CD4-positive, alpha-beta memory T cell (primary cell): ENCODE measurements around the gene ZBTB8OS. TPM values are rescaled to one million over a fixed set of nuclear protein-coding genes. Genes with fewer than 3 reads are reported as not detected.
"Not testable (repeated sequence)": the region's sequence is repeated elsewhere in the genome, so short reads cannot be mapped to it uniquely, and the experiment has no call there.

Source experiments
- CTCF ChIA-PET: fragments of 350-600 bp; sonication (Branson Sonifier 250); formaldehyde crosslinking; loops from one replicate; lab custom pipeline; 2021; ENCODE audit warnings: inconsistent platforms; ENCODE audit not compliant: partially characterized antibody; lab: Charles Lee
- POLR2A ChIA-PET: fragments of 350-600 bp; sonication (Branson Sonifier 250); formaldehyde crosslinking; loops from one replicate; lab custom pipeline; 2021; ENCODE audit not compliant: partially characterized antibody; lab: Charles Lee
- DNase-seq, 5 donors: peaks; one replicate each; pipeline versions ENCODE4 v3.0.0 to v3.0.0-alpha.2; 2020 to 2022; ENCODE audit warnings: mixed read lengths in 1 of 5
- H3K27ac ChIP-seq: one replicate; pipeline ENCODE4 v1.7.0; 2013; ENCODE audit warnings: low read depth, low read length
- H3K27me3 ChIP-seq: 2 replicates; pipeline ENCODE4 v1.7.0; 2013; ENCODE audit warnings: mild to moderate bottlenecking, low read length, moderate library complexity; ENCODE audit not compliant: insufficient read depth
- H3K36me3 ChIP-seq: 2 replicates; pipeline ENCODE4 v1.7.0; 2013; ENCODE audit warnings: mild to moderate bottlenecking, low read length, moderate library complexity; ENCODE audit not compliant: insufficient read depth
- H3K4me1 ChIP-seq: 2 replicates; pipeline ENCODE4 v1.7.0; 2013; ENCODE audit warnings: mild to moderate bottlenecking, low read length, moderate library complexity; ENCODE audit not compliant: insufficient read depth
- H3K4me3 ChIP-seq, 2 donors: one replicate each; pipeline ENCODE4 v1.7.0; 2013; ENCODE audit warnings: low read length in 2 of 2, mild to moderate bottlenecking in 1 of 2
- H3K9me3 ChIP-seq, 2 donors: one replicate each; pipeline ENCODE4 v1.7.0; 2013; ENCODE audit warnings: low read length in 2 of 2, control low read depth in 1 of 2; ENCODE audit not compliant: control insufficient read depth in 1 of 2
- H3K27ac Mint-ChIP-seq, 7 donors: one replicate each; pipeline ENCODE4 v1.8.0; 2020 to 2021; ENCODE audit warnings: mixed read lengths in 7 of 7, mild to moderate bottlenecking in 6 of 7, inconsistent platforms in 3 of 7, moderate library complexity in 3 of 7
- H3K27me3 Mint-ChIP-seq, 2 donors: one replicate each; pipeline ENCODE4 v1.8.0; 2020 to 2021; ENCODE audit warnings: mixed read lengths in 2 of 2
- H3K36me3 Mint-ChIP-seq, 2 donors: one replicate each; pipeline ENCODE4 v1.8.0; 2020 to 2021; ENCODE audit warnings: mixed read lengths in 2 of 2, inconsistent platforms in 1 of 2, mild to moderate bottlenecking in 1 of 2
- H3K4me1 Mint-ChIP-seq, 4 donors: one replicate each; pipeline ENCODE4 v1.8.0; 2020 to 2021; ENCODE audit warnings: mixed read lengths in 4 of 4, mild to moderate bottlenecking in 1 of 4
- H3K4me3 Mint-ChIP-seq, 8 donors: one replicate each; pipeline ENCODE4 v1.8.0; 2020 to 2021; ENCODE audit warnings: mixed read lengths in 8 of 8, mild to moderate bottlenecking in 7 of 8, moderate library complexity in 6 of 8, inconsistent platforms in 3 of 8
- H3K9me3 Mint-ChIP-seq, 8 donors: one replicate each; pipeline ENCODE4 v1.8.0; 2020 to 2021; ENCODE audit warnings: mixed read lengths in 8 of 8, mild to moderate bottlenecking in 5 of 8, inconsistent platforms in 3 of 8, moderate library complexity in 1 of 8
- intact Hi-C: fragments of 100-400 bp; cut with micrococcal nuclease; formaldehyde crosslinking; loops from one replicate; pipeline ENCODE4 v1.15.1; 2023
- polyA plus RNA-seq, 2 donors: library from polyadenylated mRNA; unstranded; fragments of 300-500 nt; fragmentation: Illumina TruSeq; gene quantifications; one replicate each; pipeline ENCODE4 v1.2.3, GENCODE V29; 2021
- total RNA-seq, 2 experiments: library from RNA; stranded (reverse); gene quantifications; one replicate each; pipeline ENCODE4 v1.2.3, GENCODE V29; 2021

ZBTB8OS gene
- total and polyA plus RNA-seq, 4 experiments from 2014 or later: 54.0 to 94.4 (median 63.2) TPM

- no peaks in the 10 kb centered on the region for H3K4me1 ChIP-seq
- intact Hi-C loops: no loop called here
- DNase-seq: no peak
- peak overlapping the region in 1 of 7 donors; percentile 71 for H3K27ac Mint-ChIP-seq
- no peak overlapping the region for H3K27ac ChIP-seq
- no peaks in the 10 kb centered on the region for H3K27me3 ChIP-seq
- H3K4me3 ChIP-seq: no peak overlapping the region
- peaks cover 35% of the 10 kb centered on the region for H3K36me3 ChIP-seq
- no peak overlapping the region for H3K4me3 Mint-ChIP-seq
- H3K36me3 Mint-ChIP-seq: peaks cover 29 to 46% of the 10 kb centered on the region in 2 donors
- CTCF ChIA-PET: no interaction called here
- H3K4me1 Mint-ChIP-seq: peaks cover 0 to 2% (median 0%) of the 10 kb centered on the region in 4 donors
- peaks cover 0 to 1% (median 0%) of the 10 kb centered on the region in 8 donors for H3K9me3 Mint-ChIP-seq
- H3K27me3 Mint-ChIP-seq: no peaks in the 10 kb centered on the region
- POLR2A ChIA-PET: no interaction called here
- no peaks in the 10 kb centered on the region for H3K9me3 ChIP-seq
Measured at GRCh38 chr1:32685498-32685897, 35.1 kb upstream of the ZBTB8OS start.

- Histone ChIP-seq H3K36me3 (peaks cover 40% of the 10 kb centered on the region), H3K27me3 (no peaks in the 10 kb centered on the region), H3K27ac (no peak overlapping the region), H3K4me1 (no peaks in the 10 kb centered on the region), H3K4me3 (no peak overlapping the region), H3K9me3 (no peaks in the 10 kb centered on the region)
- H3K36me3 Mint-ChIP-seq: peaks cover 37 to 56% of the 10 kb centered on the region in 2 donors
- DNase-seq: no peak
- H3K4me1 Mint-ChIP-seq: peaks cover 0 to 2% (median 0%) of the 10 kb centered on the region in 4 donors
- no peak overlapping the region for H3K4me3 Mint-ChIP-seq
- POLR2A ChIA-PET: interaction anchor here (0.7 kb wide), 1 partner anchor 201 kb away, joined by 3 read pairs; no protein-coding TSS in a partner anchor
- CTCF ChIA-PET: no interaction called here
- H3K27ac Mint-ChIP-seq: peak overlapping the region in 3 of 7 donors; percentile 4 to 64 (median 31)
- intact Hi-C loops: no loop called here
- peaks cover 0 to 1% (median 0%) of the 10 kb centered on the region in 8 donors for H3K9me3 Mint-ChIP-seq
- H3K27me3 Mint-ChIP-seq: no peaks in the 10 kb centered on the region
Measured at GRCh38 chr1:32684167-32684811, 33.9 kb upstream of the ZBTB8OS start.

- ChIA-PET CTCF (no interaction called here), POLR2A (no interaction called here)
- H3K27ac ChIP-seq: no peak overlapping the region
- intact Hi-C loops: no loop called here
- Mint-ChIP-seq H3K4me3 (no peak overlapping the region), H3K27ac (peak overlapping the region in 1 of 7 donors; percentile 23), H3K4me1 (peaks cover 0 to 2% (median 0%) of the 10 kb centered on the region in 4 donors), H3K36me3 (peaks cover 38 to 59% of the 10 kb centered on the region in 2 donors), H3K27me3 (no peaks in the 10 kb centered on the region), H3K9me3 (peaks cover 0 to 1% (median 0%) of the 10 kb centered on the region in 8 donors)
- H3K4me1 ChIP-seq: no peaks in the 10 kb centered on the region
- no peaks in the 10 kb centered on the region for H3K9me3 ChIP-seq
- no peaks in the 10 kb centered on the region for H3K27me3 ChIP-seq
- peaks cover 44% of the 10 kb centered on the region for H3K36me3 ChIP-seq
- DNase-seq: no peak
- no peak overlapping the region for H3K4me3 ChIP-seq
Measured at GRCh38 chr1:32683397-32683796, 33.0 kb upstream of the ZBTB8OS start.

- Histone ChIP-seq H3K27me3 (no peaks in the 10 kb centered on the region), H3K4me3 (no peak overlapping the region), H3K9me3 (no peaks in the 10 kb centered on the region), H3K27ac (no peak overlapping the region), H3K4me1 (no peaks in the 10 kb centered on the region), H3K36me3 (peaks cover 54% of the 10 kb centered on the region)
- Mint-ChIP-seq H3K9me3 (peaks cover 0 to 1% (median 0%) of the 10 kb centered on the region in 8 donors), H3K36me3 (peaks cover 45 to 67% of the 10 kb centered on the region in 2 donors), H3K4me3 (no peak overlapping the region), H3K27ac (peak overlapping the region in 1 of 7 donors; percentile 51), H3K27me3 (no peaks in the 10 kb centered on the region), H3K4me1 (peaks cover 0 to 2% (median 0%) of the 10 kb centered on the region in 4 donors)
- intact Hi-C loops: no loop called here
- CTCF ChIA-PET: no interaction called here
- DNase-seq: no peak
- POLR2A ChIA-PET: no interaction called here
Measured at GRCh38 chr1:32681999-32682398, 31.6 kb upstream of the ZBTB8OS start.

- ChIA-PET CTCF (no interaction called here), POLR2A (no interaction called here)
- intact Hi-C loops: no loop called here
- Mint-ChIP-seq H3K4me3 (no peak overlapping the region), H3K4me1 (peaks cover 0 to 2% (median 0%) of the 10 kb centered on the region in 4 donors), H3K27ac (peak overlapping the region in 2 of 7 donors; percentile 17 to 51), H3K9me3 (peaks cover 0 to 1% (median 0%) of the 10 kb centered on the region in 8 donors), H3K36me3 (peaks cover 44 to 71% of the 10 kb centered on the region in 2 donors), H3K27me3 (no peaks in the 10 kb centered on the region)
- peaks cover 57% of the 10 kb centered on the region for H3K36me3 ChIP-seq
- DNase-seq: no peak
- no peaks in the 10 kb centered on the region for H3K4me1 ChIP-seq
- H3K4me3 ChIP-seq: no peak overlapping the region
- H3K27me3 ChIP-seq: no peaks in the 10 kb centered on the region
- H3K9me3 ChIP-seq: no peaks in the 10 kb centered on the region
- H3K27ac ChIP-seq: no peak overlapping the region
Measured at GRCh38 chr1:32681509-32681908, 31.2 kb upstream of the ZBTB8OS start.

- peaks cover 57% of the 10 kb centered on the region for H3K36me3 ChIP-seq
- ChIA-PET CTCF (no interaction called here), POLR2A (no interaction called here)
- Mint-ChIP-seq H3K9me3 (no peaks in the 10 kb centered on the region), H3K27me3 (no peaks in the 10 kb centered on the region), H3K27ac (peak overlapping the region in 1 of 7 donors; percentile 53), H3K36me3 (peaks cover 36 to 71% of the 10 kb centered on the region in 2 donors), H3K4me1 (peaks cover 0 to 2% (median 0%) of the 10 kb centered on the region in 4 donors), H3K4me3 (no peak overlapping the region)
- H3K4me3 ChIP-seq: no peak overlapping the region
- H3K27ac ChIP-seq: no peak overlapping the region
- no peaks in the 10 kb centered on the region for H3K9me3 ChIP-seq
- H3K4me1 ChIP-seq: no peaks in the 10 kb centered on the region
- no peaks in the 10 kb centered on the region for H3K27me3 ChIP-seq
- DNase-seq: no peak
- intact Hi-C loops: no loop called here
Measured at GRCh38 chr1:32680642-32681041, 30.3 kb upstream of the ZBTB8OS start.

- H3K36me3 Mint-ChIP-seq: peaks cover 35 to 67% of the 10 kb centered on the region in 2 donors
- H3K27ac ChIP-seq, H3K4me1 ChIP-seq, H3K4me3 ChIP-seq, H3K9me3 Mint-ChIP-seq, CTCF ChIA-PET, H3K4me1 Mint-ChIP-seq, H3K9me3 ChIP-seq, H3K27me3 ChIP-seq, H3K27me3 Mint-ChIP-seq, H3K4me3 Mint-ChIP-seq, H3K27ac Mint-ChIP-seq, DNase-seq, intact Hi-C loops, POLR2A ChIA-PET: not testable (repeated sequence)
- H3K36me3 ChIP-seq: peaks cover 50% of the 10 kb centered on the region
Measured at GRCh38 chr1:32679993-32680392, 29.6 kb upstream of the ZBTB8OS start.
